HG02642 (cell line): ENCODE data around the gene NDUFS5.
"Not testable (repeated sequence)": the region's sequence is repeated elsewhere in the genome, so short reads cannot be mapped to it uniquely, and the experiment has no call there.

Source experiments
- ATAC-seq: cut with Tn5 transposase; IDR thresholded peaks from one replicate; pipeline ENCODE4 v1.9.1; 2021; ENCODE audit warnings: mild to moderate bottlenecking; ENCODE audit not compliant: unreplicated experiment, poor library complexity

Gene NDUFS5

GRCh38 chr1:39006726-39007645 lies 19.2 kb upstream of the NDUFS5 start:
- ATAC-seq: no peak

GRCh38 chr1:39014956-39015355 lies 11.2 kb upstream of the NDUFS5 start:
- not testable (repeated sequence) for ATAC-seq

- no peak for ATAC-seq
Measured at GRCh38 chr1:39016604-39017171, 9.5 kb upstream of the NDUFS5 start.

GRCh38 chr1:39017266-39017665 lies 8.9 kb upstream of the NDUFS5 start:
- no peak for ATAC-seq

GRCh38 chr1:39020494-39020893 lies 5.7 kb upstream of the NDUFS5 start:
- ATAC-seq: not testable (repeated sequence)

- ATAC-seq: no peak
Measured at GRCh38 chr1:39021426-39021825, 4.7 kb upstream of the NDUFS5 start.

- no peak for ATAC-seq
Measured at GRCh38 chr1:39023140-39023539, 3.0 kb upstream of the NDUFS5 start.

- no peak for ATAC-seq
Measured at GRCh38 chr1:39026866-39027507, 837 bp downstream of the NDUFS5 start.

GRCh38 chr1:39034114-39034654 lies 8.0 kb downstream of the NDUFS5 start:
- no peak for ATAC-seq

- ATAC-seq: no peak
Measured at GRCh38 chr1:39036678-39037077, 10.5 kb downstream of the NDUFS5 start.

- ATAC-seq: no peak
Measured at GRCh38 chr1:39043513-39043912, 17.4 kb downstream of the NDUFS5 start.

- ATAC-seq: no peak
Measured at GRCh38 chr1:39044762-39045161, 18.6 kb downstream of the NDUFS5 start.

GRCh38 chr1:39045231-39045630 lies 19.1 kb downstream of the NDUFS5 start:
- ATAC-seq: no peak

GRCh38 chr1:39046613-39047210 lies 20.6 kb downstream of the NDUFS5 start:
- no peak for ATAC-seq

- ATAC-seq: no peak
Measured at GRCh38 chr1:39047374-39048229, 21.5 kb downstream of the NDUFS5 start.

- ATAC-seq: no peak
Measured at GRCh38 chr1:39048745-39049370, 22.7 kb downstream of the NDUFS5 start.

GRCh38 chr1:39050001-39050400 lies 23.9 kb downstream of the NDUFS5 start:
- ATAC-seq: no peak

GRCh38 chr1:39051193-39051850 lies 25.2 kb downstream of the NDUFS5 start:
- not testable (repeated sequence) for ATAC-seq

GRCh38 chr1:39051956-39052355 lies 25.8 kb downstream of the NDUFS5 start:
- ATAC-seq: no peak
